Skeletal muscle cell (primary cell): ENCODE data around the gene KRT80.

Experiments
- DNase-seq: peaks from one replicate; pipeline ENCODE4 v3.0.0-alpha.2; 2010; ENCODE audit warnings: low read depth
- H3K4me3 ChIP-seq: 2 replicates; pipeline ENCODE4 v1.5.1; 2011; ENCODE audit warnings: low read depth, mild to moderate bottlenecking, control low read depth, low read length, moderate library complexity

Gene KRT80

DNA sequence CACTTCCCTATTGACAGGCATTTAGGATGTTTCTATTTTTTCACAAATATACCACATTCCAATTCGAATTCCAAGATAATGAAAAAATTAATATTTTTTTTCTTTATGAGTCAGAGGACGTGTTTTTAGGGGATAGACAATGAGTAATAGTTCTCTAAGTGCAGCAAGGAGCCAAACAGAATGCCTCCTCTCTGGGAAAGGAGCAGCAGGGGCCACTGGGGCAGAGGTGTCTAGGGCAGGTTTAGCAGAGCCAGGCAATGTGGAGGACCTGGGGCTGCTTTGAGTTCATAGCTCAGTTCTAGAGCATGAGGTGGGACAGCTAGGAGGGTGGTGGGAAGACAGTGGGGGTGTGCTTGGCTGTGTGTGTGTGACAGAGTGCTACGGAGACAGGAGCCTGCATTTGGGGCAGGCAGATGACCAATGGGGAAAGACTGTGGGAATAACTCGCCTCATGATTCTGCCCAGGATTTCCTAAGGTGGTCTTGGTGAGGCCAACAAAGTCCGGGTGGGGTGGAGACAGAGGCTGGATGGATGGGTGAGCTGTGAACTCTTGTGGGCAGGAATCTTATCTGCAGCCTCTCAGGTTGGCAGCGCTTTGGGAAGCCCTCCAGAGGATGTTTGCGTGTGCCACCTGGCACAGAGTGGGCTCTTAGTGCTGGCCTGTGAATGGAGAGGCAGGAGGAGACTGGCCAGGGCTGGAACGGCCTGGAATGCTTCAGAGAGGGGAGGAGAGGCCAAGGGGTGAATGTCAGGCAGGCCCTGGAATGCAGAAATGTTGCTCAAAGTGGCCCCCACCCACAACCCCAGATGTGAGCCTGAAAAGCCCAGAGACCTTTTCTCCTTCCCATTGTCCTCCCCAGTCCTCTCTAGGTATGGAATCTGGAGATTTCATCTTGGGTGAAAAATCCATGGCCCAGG, 38.8 kb upstream of the KRT80 start:
- H3K4me3 ChIP-seq = no peak overlapping the region
- no peak for DNase-seq

DNA sequence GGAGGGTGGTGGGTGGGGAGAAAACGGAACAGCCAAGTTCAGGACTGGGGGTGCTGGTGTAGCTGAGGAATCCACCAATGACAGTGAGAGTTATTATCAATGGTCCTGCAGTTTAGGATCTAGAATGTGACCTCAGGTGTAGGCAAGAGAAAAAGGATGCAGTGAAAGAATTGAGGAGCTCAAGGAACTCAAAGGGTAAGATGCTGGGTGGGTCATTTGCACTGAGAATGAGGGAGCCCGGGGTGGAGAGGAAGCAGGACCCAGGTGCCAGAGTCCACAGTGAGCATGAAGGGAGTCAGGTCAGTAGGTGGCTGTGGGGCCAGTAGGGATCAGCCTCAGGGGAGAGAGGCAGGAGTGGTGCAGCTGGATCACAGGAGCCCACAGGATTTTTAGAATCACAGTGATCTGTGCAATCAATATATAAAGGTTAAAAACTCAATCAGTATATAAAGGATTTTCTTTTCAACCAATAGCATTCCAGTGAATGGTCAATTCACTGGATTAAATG, 38.1 kb upstream of the KRT80 start:
- no peak for DNase-seq
- H3K4me3 ChIP-seq = no peak overlapping the region

DNA sequence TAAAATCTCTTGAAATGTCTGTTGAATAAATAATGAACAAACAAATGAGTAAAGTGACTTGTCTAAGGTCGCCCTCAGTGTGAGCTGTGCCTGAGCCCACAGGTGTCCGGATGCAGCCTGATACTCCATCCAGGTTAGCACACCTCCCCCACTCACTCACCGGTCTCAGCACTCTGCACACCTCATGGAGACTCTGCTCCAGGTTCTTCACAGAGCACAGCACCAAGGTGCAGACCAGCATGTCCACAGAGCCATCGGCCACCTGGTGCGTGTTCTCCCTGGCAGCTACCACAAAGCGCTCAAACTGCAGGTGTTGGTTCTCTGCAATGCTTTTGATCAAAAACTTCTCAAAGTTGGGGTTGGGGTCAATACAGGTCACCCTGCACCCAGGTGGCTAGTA, 37.1 kb upstream of the KRT80 start:
- H3K4me3 ChIP-seq = no peak overlapping the region
- no peak for DNase-seq

DNA sequence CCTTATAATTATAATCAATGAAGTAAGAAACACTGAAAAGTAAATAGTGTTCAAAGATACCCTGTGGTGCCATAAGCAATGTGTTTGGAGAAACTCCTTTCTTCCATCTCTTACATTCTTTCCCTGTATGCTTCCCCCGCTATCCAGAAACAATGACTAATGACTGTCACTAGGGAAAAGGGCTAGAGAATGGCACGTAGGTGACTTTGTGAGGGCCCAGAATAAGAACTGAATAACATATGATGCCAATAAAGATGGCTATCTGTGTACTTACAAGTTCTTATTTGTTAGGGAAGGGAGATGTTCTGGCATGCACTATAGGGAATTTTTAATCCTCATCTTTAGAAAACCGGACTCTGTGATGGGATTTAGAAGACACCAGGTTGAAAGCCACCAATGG, 36.6 kb upstream of the KRT80 start:
- no peak overlapping the region for H3K4me3 ChIP-seq
- DNase-seq = no peak

DNA sequence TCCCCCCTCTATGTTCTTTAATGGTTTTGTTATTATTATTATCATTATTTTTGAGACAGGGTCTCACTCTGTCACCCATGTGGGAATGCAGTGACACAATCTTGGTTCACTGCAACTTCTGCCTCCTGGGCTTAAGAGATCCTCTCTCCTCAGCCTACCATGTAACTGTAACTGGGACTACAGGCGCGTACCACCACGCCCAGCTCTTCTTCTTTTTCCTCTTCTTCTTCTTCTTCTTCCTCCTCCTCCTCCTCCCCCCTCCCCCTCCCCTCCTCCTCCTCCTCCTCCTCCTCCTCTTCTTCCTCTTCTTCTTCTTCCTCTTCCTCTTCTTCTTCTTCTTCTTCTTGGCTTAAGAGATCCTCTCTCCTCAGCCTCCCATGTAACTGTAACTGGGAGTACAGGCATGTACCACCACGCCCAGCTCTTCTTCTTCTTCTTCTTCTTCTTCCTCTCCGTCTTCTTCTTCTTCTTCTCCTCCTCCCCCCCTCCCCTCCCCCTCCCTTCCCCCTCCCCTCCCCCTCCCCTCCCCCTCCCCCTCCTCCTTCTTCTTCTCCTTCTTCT, 35.9 kb upstream of the KRT80 start:
- DNase-seq = no peak
- H3K4me3 ChIP-seq = no peak overlapping the region

DNA sequence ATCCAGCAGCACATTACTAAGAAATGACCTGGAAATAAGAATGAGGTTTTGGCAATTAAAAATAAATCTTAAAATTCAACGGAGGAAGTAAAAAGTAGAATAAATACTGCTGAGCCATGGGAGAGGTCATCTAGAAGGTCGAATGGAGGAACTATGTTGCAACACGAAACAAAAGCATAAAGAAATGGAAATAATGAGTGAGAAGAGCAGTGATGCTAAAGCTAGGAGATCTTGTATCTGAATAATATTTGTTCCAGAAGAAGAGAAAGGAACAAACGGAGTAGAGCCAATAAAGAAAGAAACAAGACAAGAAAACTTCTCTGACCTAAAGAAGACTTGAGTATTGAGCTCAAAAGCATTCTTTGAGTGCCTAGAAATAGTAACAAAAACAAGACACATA, 34.6 kb upstream of the KRT80 start:
- no peak for DNase-seq
- H3K4me3 ChIP-seq = no peak overlapping the region

DNA sequence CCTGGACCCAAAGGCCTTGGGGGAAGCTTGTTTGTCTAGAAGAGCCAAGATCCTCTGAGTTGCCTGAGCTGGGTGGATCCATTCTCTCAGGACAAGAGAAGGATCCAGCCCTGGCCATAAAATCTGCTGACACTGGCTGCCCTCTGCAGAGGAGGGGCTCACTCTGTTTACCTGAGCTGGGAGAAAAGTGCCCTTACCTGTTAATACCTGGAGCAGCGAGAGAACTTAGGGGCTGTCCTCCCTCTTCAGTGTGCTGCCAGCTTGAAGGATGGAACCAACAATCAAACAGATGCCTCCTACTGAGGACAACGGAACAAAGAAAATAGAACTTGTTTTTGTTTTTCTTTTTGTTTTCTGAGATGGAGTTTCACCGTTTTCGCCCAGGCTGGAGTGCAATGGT, 33.9 kb upstream of the KRT80 start:
- DNase-seq = no peak
- no peak overlapping the region for H3K4me3 ChIP-seq

DNA sequence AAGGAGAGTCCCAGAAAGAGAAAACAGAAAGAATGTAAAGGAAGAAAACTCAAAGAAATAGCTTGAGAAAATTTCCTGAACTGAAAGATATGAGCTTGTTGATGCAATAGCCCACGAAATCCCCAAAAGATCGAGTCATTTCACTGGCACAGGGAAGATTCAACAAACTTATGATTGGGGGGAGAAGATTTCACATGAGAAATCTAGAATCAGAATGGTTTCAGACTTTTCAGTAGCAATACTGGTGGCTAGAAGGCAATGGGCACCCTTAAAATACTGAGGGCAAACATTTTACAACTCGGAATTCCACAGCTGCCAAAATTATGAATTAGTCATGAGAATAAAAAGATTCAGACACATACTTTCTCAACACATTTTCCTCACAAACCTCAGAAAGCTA, 32.3 kb upstream of the KRT80 start:
- no peak for DNase-seq
- no peak overlapping the region for H3K4me3 ChIP-seq

DNA sequence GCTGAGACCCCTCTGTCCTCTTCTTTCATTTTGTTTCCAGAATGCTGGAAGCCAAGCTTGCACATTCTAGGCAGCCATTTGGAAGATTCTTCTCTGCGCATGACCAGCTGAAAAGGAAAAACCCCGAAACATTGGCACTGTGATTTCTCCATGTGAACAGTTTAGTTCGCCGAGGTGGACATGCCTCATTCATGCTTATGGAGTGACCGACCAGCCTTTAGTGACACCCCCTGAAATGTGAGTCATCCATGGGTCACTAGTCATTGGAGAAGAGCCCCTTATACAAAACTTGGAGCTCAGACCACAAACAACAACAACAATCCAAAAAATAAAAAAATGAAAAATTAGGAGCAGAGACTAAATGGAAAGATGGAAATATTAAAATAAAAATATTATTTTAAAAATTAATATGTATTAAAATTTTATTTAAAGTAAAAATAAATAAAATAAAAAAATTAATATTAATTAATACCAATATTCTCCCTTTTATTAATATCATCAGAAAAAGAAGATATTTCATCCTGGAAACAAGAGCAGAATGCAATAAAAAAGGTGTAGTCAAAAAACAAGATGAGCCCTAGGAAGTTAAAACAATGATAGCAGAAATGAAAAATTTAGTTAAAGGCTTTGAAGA, 31.7 kb upstream of the KRT80 start:
- no peak overlapping the region for H3K4me3 ChIP-seq
- no peak for DNase-seq

DNA sequence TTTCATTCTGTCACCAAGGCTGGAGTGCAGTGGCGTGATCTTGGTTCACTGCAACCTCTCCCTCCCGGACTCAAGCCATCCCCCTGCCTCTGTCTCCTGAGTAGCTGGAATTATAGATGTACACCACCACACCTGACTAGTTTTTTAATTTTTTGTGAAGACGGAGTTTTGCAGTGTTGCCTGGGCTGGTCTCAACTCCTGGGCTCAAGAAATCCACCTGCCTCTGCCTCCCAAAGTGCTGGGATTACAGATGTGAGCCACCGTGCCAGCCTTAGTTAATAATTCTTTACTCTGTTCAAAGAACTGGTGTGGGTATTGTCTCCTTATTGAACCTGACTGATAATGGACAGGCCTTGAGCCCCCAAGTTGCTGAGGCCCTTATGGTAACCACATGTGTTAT, 30.9 kb upstream of the KRT80 start:
- no peak for DNase-seq
- no peak overlapping the region for H3K4me3 ChIP-seq

DNA sequence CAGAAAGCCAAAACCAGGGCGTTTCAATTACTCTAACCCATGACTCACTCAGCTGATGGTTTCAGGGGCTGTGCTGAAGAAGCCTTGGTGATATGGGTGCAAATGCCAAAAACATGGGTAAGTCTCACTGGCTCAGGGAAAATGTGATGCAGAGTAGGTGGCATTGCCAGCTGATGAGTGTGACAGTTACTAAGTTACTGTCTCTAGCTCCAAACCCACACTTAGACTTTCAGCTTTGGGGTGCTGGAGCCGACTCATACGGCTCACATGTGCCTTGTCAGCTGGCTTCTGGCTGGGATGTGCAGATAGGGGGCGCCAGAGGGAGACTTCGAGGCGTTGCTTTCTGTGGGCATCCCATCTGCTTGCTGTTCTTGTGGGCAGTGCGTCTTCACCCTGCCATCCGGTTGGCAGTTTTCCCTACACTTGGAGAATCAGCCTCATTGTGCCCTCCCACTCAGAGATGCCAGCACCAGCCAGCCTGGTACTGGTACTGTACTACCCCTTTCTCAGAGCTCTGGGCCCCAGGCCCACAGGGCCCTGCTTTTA, 30.2 kb upstream of the KRT80 start:
- H3K4me3 ChIP-seq = no peak overlapping the region
- DNase-seq = no peak

DNA sequence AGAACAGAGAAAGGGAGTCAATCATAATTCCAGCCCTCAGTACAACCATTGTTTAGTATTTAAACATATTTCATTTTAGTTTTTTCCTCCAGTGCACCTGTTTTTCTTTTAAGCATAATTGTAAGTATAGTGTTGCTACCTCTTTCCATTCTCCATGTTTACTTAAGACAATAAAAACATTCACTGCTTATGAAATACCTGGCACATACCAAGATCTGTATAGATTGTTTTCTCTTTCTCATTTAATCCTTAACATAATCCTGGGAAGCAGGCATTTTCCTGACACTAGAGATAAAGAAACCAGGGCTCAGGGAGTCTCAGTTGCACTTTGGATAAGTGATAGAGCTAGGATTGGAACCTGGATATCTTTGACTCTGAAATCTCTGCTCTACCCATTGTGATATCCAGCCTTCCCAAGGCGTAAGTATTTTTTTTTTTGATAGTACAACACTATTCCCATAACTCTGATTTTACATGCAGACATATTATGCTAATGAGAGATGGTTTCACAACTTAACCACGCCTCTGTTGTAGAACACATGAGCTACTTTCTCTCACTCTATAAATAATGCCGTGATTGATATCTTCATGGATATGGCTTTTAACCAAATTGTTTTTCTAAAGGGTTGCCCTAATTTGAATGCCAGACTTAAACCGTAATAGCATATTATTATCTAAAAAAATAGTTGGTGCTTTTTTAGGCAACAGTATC, 29.4 kb upstream of the KRT80 start:
- H3K4me3 ChIP-seq = no peak overlapping the region
- no peak for DNase-seq

DNA sequence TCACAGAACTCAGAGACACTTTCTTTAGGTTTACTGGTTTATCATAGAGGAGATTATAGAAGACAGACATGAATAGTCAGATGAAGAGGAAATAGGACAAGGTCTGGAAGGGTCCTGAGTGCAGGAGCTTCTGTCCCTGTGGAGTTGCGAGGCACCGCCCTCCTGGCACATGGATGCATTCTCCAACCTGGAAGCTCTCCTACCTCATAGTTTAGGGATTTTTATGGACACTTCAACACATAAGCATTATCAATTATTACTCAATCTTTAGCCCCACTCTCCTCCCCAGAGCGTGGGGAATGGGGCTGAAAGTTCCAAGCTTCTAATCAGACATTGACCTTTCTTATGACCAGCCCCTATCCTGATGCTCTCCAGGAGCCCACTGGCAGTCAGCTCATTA, 28.7 kb upstream of the KRT80 start:
- no peak for DNase-seq
- no peak overlapping the region for H3K4me3 ChIP-seq

DNA sequence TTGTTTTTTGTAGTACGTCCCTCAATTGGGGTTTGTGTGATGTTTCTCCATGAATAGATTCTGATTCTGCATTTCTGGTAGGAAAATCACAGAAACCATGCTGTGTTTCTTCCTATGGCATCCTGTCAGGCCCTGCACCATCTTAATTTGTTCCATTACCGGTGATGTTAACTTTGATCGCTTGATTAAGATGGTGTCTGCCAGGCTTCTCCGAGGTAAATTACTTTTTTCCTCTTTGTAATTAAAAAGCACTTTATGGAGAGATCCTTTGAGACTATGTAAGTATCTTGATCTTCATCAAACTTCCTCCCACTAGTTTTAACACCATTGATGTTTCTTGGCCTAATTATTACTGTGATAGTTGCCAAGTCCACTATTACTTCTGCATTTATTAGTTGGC, 26.2 kb upstream of the KRT80 start:
- no peak for DNase-seq
- no peak overlapping the region for H3K4me3 ChIP-seq

DNA sequence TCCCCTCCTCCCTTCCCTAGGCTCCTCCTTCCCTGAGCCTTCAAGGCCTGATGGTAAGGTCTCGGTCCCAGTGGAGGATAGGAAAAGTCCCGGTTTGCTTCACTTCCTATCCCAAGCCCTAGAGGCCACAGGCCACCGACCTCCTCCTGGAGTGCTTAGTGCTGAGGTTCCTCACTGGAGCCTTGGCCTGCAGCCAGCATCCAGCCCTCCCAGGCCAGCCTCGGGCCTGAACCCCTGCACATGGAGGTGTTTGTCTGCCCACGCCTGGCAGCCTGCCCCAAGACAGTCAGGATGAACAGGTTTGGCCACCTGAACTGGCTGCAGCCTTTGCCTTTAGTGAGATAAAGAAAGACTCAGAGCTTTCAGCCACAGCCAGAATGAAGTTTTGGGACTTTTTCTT, 25.4 kb upstream of the KRT80 start:
- no peak for DNase-seq
- H3K4me3 ChIP-seq = no peak overlapping the region

DNA sequence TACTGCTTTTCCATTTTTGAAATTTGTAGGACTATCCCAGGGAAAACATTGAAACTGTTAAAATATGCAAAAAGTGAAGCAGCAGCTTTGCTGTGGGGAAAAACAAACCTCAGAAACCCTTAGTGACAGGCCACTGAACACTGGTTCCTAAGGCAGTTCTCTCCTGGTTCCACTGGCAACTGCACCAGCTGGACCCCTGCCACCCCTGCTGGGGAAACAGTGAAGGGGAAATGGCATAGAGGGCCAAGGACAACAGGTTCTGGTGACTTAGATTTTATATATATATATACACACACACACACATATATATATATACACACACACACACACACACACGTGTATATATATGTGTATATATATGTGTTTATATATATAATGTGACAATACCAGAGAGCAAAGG, 25.0 kb upstream of the KRT80 start:
- no peak overlapping the region for H3K4me3 ChIP-seq
- DNase-seq = no peak

DNA sequence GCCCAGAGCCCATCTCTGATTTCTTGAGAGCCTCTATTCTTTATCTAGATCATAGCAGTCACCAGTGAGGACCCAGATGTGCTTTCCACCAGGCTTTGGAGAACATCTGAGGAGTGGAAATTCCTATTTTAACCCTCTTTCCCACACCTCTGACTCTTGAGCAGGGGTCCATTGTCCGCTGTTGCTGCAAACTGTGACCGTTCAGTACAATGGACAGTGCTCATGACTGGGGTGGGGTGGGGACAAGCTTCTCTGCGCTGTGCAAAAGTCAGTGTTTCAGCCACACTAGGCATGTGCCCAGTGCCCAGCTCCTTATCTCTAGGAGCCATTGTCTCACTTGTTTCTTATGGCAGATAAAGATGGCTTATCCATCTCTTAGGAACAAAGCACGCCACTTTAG, 24.3 kb upstream of the KRT80 start:
- no peak for DNase-seq

DNA sequence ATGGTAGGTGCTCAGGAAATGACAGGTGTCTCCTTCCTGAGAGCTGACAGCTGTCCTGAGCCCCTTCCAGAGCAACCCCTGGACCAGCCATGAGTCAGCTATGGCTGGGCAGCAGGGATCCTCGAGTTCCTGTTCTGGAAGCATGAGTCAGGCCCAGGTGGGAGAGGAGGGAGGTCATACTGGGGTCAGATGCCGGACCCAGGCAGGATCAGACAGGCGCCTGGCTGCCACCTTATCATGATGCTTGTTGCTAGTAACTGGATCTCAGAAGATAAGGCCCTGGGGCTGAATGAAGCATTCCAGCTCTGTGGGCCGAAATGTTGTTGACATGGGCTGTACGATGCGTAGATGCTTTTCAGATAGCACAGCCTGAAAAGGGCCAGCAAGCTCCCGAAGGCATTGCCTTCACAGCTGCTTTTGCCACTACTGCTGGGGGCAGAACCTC, 23.8 kb upstream of the KRT80 start:
- H3K4me3 ChIP-seq = no peak overlapping the region
- DNase-seq = no peak

More for the DNA sequence above, 24.3 kb upstream of the KRT80 start:
- no peak overlapping the region for H3K4me3 ChIP-seq

DNA sequence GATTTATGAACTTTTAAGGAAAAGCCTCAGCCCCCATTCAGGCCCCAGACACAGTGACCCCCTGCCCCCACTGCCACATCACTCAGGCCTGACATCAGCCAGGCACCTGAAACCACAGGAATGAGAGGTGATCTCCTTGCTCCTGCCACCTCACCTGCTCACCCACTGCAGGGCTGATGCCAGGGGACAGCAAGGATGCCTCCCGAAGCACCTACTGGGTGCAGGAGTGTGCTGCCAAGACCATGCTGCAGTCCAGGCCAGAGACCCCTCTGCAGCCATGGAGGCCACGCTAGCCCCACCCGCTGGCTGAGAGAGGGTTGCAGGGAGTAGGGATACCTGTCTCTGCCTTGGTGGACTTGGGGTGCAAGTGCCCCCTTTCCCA, 22.6 kb upstream of the KRT80 start:
- DNase-seq = no peak

More for the DNA sequence above, 22.6 kb upstream of the KRT80 start:
- no peak overlapping the region for H3K4me3 ChIP-seq
